ENCODE data around the gene ADAM12. TPM values are rescaled to one million over a fixed set of nuclear protein-coding genes. Genes with fewer than 3 reads are reported as not detected.
"Not testable (repeated sequence)": the region's sequence is repeated elsewhere in the genome, so short reads cannot be mapped to it uniquely, and the experiment has no call there.

Gene ADAM12
- total RNA-seq, 1 experiment from 2014 or later: not detected

GRCh38 chr10:126185676-126186447, 202.4 kb downstream of the ADAM12 start:
- no peak for DNase-seq (ENCODE audit: low spot score)

- DNase-seq (ENCODE audit: low spot score): no peak
Observed at GRCh38 chr10:126181626-126182025, 206.7 kb downstream of the ADAM12 start.

DNA sequence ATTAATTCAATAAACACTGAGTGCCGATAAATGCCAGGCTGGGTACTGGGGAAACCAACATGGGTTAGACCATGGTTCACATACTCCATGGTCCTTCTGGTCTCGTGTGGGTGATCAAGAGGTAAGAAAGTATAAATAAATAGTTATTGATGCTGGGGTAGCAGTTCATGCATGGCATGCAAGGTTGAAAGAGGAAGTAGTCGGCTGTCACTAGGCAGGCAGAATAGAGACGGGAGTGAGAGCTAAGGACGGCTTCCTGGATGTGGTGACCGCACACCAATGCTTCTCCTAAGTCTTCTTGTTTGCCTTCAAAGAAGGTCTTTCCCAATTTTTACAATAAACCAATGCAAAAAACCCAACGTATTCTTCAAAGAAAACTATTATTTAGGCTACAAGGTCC, 208.6 kb downstream of the ADAM12 start:
- DNase-seq (ENCODE audit: low spot score): no peak

DNA sequence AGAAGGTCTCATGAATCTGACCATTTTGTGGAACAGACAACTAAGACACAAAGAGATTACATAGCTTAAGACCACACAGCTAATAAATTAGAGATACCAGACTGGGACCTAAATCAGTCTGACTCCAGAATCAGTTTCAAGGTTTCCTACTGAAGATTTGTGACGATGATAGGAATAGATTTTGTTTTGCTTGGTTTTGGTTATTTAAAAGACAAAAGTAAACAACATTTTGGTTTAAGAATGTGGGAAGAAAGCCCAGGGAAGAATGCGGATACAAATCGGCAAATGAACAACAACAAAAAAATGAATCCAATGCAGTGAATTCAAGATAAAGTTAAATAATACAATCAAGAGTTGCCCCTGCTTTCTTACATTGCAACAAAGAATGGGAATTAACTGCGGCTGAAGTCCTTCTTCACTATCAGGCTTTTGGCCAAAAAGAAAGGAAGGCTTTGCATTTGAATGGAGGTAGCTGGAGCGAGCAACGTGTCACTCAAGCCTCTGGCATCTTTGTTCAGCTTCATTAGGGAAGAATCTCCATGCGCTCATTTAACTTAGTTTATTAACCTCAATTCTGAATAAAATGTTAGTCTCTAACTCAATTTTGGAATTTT, 210.8 kb downstream of the ADAM12 start:
- no peak for DNase-seq (ENCODE audit: low spot score)

DNA sequence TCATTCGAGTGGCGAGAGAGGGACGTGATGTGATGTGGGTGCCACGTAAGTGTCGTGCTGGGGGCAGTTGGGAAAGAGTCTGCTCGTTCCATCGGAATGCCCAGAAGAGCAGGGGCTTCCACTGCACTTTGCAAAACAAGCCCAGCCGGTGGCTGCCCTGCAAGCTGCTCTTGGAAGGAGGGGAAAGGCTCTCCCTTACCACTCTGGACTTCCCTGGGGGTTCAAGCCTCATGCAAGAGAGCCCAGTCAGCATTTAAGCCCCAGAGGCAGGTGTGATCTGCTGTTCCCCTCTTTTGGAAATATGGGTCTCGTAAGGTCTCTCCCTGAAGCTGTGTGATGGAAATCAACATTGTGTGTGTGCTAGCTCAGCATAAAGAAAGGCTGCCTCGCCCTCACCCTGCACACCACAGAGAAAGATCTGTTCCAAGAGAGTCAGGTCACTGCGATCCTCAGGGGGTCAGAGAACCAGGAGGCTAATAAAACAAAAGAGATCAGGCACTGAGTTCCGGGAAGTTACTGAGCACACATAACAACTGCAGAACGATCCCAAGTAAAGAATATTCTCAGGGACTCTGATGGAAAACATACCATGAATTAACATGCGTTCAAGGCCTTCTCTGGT, 212.5 kb downstream of the ADAM12 start:
- no peak for DNase-seq (ENCODE audit: low spot score)

- DNase-seq (ENCODE audit: low spot score): not testable (repeated sequence)
Observed at GRCh38 chr10:126172755-126173154, 215.5 kb downstream of the ADAM12 start.

GRCh38 chr10:126171555-126171954, 216.7 kb downstream of the ADAM12 start:
- no peak for DNase-seq (ENCODE audit: low spot score)

DNA sequence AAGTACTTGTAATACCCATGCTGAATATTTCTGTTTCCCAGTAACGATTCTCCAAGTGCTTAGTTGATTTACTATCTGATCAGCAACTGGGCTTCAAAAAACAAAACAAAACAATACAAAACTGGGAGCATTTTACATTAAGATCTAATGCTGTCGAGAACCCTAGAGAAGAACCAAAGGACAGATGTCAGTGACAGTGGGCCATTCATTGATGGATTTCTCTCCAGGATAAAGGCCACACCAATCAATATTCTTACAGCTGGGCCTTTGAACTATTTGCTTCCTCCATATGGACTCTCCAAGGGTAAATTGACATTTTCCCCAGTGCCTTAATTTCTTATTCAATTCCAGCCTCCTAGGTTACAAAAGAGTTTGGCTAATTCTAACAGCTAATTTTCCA, 217.5 kb downstream of the ADAM12 start:
- DNase-seq (ENCODE audit: low spot score): no peak

- no peak for DNase-seq (ENCODE audit: low spot score)
Observed at GRCh38 chr10:126170371-126170770, 217.9 kb downstream of the ADAM12 start.

DNA sequence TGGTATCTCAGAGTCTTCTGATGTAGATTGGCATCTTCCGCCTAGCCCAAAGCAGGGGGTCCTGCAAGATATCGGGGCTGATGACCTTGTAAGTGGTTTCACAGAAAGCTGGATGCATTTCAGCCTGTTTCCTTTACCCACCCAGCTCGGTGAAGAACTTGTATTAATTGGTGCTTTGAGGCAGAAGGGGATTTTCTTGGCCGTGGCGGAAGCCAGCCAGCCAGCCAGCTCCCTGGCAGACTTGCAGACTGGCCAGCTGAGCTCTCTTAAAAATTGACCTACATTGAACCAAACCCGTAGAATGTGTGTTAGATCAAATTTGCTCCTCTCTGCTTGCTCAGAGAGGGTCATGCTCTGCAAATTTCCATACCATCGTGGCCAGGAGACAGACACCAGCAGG, 218.4 kb downstream of the ADAM12 start:
- no peak for DNase-seq (ENCODE audit: low spot score)

GRCh38 chr10:126166797-126167196, 221.5 kb downstream of the ADAM12 start:
- no peak for DNase-seq (ENCODE audit: low spot score)

- DNase-seq (ENCODE audit: low spot score): no peak
Observed at GRCh38 chr10:126165874-126166273, 222.4 kb downstream of the ADAM12 start.

DNA sequence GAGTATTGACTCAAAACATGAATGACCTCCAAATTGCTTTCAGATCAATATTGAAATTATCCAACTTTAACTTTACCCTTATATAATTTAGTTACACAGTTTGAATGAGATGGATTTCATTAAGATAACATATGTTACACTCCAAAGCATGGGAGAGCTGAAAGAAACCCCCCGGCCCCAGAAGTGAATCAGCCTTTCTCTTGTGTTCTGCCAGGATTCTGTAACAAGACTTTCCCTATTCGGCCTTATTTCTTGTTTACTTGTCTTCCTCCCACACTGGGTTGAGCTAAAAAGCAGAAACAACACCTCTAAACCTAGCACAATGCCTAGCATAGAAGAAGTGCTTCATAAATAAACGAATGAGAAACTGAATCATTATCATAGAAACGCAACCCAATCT, 224.8 kb downstream of the ADAM12 start:
- no peak for DNase-seq (ENCODE audit: low spot score)

DNA sequence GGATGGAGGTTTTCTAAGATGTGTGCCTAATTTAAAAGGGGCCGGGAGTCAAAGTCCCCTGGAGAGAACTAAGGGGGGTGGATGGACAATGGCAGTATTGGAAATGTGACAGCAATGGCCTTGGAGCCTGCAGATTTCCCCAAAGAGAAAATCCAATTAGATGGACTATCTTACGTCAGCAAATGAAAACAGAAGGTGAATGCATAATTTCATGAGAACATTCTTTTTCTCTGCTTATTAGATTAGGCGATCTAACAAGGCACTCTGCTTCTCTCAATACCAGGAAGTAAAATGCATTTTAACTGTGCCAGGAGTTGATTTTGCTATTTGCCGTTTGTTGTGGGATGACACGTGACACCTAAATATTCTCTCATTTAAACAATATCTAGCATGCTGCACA, 226.6 kb downstream of the ADAM12 start:
- DNase-seq (ENCODE audit: low spot score): no peak

GRCh38 chr10:126160971-126161630, 227.2 kb downstream of the ADAM12 start:
- peak; percentile 37 for DNase-seq (ENCODE audit: low spot score)

DNA sequence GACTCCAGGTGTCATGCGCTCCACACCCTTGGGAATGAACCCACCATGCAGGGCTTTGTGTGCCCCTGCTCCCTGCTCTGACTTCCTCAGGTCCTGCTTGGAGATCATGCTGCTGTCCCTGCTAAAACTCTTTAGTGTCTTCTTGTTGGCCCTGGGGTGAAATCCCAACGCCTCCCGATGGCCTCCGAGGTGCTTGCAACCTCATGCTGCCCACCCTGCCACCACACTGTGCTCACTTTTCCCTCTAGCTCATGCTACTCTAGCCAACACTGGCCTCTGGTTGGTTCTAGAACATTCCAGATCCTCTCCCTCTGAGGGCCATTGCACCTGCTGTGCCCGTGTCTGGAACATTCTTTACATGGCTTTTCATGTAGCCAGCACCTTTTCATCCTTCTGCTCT, 227.7 kb downstream of the ADAM12 start:
- DNase-seq (ENCODE audit: low spot score): no peak

GRCh38 chr10:126158133-126158892, 230.0 kb downstream of the ADAM12 start:
- no peak for DNase-seq (ENCODE audit: low spot score)

DNA sequence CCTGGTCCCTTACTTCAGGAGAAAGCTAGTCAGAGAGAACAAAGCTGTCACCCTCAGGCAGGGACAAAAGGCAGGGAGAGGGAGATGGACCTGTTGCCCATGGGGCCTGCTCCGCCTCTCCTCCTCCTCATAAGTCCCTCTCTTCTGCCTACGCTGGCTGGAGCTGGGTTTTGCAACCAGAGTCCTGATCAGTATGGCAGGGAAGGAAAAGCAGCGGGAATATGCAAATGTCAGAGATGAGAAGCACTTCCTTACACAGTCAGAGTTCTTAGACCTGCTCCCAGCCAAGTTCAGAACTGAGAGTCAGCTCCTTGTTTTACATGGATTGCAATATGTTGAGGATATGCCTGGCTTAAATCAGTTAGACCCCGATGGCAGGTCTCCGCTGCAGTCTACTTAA, 231.1 kb downstream of the ADAM12 start:
- no peak for DNase-seq (ENCODE audit: low spot score)

GRCh38 chr10:126156503-126156902, 231.8 kb downstream of the ADAM12 start:
- DNase-seq (ENCODE audit: low spot score): no peak

- no peak for DNase-seq (ENCODE audit: low spot score)
Observed at GRCh38 chr10:126156012-126156411, 232.3 kb downstream of the ADAM12 start.

DNA sequence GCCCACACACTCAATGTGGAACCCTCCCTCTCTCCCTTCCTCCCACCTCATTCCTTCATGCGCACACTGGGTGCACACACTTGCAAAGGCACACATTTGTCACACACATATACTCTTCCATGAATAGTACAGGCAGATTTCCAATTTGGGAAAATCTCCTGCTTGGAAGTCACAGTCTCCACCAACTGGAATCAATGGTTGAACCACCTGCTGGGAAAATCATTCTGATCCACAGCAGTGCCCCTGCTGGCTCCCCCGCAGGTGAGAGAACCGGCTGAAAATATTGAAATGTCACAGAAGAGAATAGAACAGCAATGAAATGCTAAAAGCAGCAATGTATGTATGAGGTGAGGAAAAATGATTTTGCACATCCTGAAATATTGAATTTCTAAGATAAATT, 232.7 kb downstream of the ADAM12 start:
- no peak for DNase-seq (ENCODE audit: low spot score)
